H1 (cell line): ENCODE data around the gene POC1B. TPM values are rescaled to one million over a fixed set of nuclear protein-coding genes. Genes with fewer than 3 reads are reported as not detected.

Experiments used
- CTCF ChIA-PET: fragments of 300-600 bp; sonication (Branson Sonifier 250); formaldehyde crosslinking; loops from one replicate; lab custom pipeline; 2021; ENCODE audit not compliant: partially characterized antibody; lab: Charles Lee
- POLR2A ChIA-PET: fragments of 300-600 bp; sonication (Branson Sonifier 250); formaldehyde crosslinking; loops from one replicate; lab custom pipeline; 2021; ENCODE audit warnings: inconsistent platforms; ENCODE audit not compliant: partially characterized antibody; lab: Charles Lee
- DNase-seq, 2 experiments: peaks; one replicate each; pipeline versions ENCODE4 v3.0.0 to v3.0.0-alpha.2; 2010 to 2022; ENCODE audit warnings: low spot score in 2 of 2, low read depth in 1 of 2, mixed read lengths in 1 of 2
- FAIRE-seq: peaks from 2 replicates; lab custom pipeline; 2011; peaks lifted over from hg19 to GRCh38; lab: Jason Lieb, UNC
- H2AFZ ChIP-seq: 2 replicates; pipeline ENCODE4 v1.8.1; 2012; ENCODE audit warnings: low read length, inconsistent platforms
- H2AK5ac ChIP-seq: 2 replicates; pipeline ENCODE4 v1.6.1; 2013; ENCODE audit warnings: low read depth, low read length
- H2BK120ac ChIP-seq: replicated peaks from 2 replicates; pipeline ENCODE3; 2013; ENCODE audit warnings: low read depth, low read length, inconsistent platforms
- H2BK12ac ChIP-seq: 2 replicates; pipeline ENCODE4 v1.6.1; 2013; ENCODE audit warnings: low read depth, low read length
- H2BK15ac ChIP-seq: 2 replicates; pipeline ENCODE4 v1.6.1; 2013; ENCODE audit warnings: low read length
- H2BK20ac ChIP-seq: 2 replicates; pipeline ENCODE4 v1.6.1; 2013; ENCODE audit warnings: low read length
- H2BK5ac ChIP-seq: 2 replicates; pipeline ENCODE4 v1.6.1; 2013; ENCODE audit warnings: low read depth, low read length
- H3K14ac ChIP-seq: 2 replicates; pipeline ENCODE4 v1.6.1; 2013; ENCODE audit warnings: inconsistent platforms; ENCODE audit not compliant: insufficient read length
- H3K18ac ChIP-seq: 2 replicates; pipeline ENCODE4 v1.6.1; 2013; ENCODE audit warnings: low read length; ENCODE audit errors: extremely low read depth
- H3K23ac ChIP-seq: 2 replicates; pipeline ENCODE4 v1.6.1; 2013; ENCODE audit warnings: inconsistent platforms; ENCODE audit not compliant: insufficient read length
- H3K23me2 ChIP-seq: 2 replicates; pipeline ENCODE4 v1.6.1; 2013; ENCODE audit warnings: low read depth, low read length
- H3K27ac ChIP-seq: 2 replicates; pipeline ENCODE4 v1.6.1; 2011; ENCODE audit warnings: low read depth, low read length, inconsistent platforms
- H3K27me3 ChIP-seq, 4 experiments: replicated peaks in 1 of 4; 1 replicate in 1 of 4; 2 replicates in 3 of 4; pipeline versions ENCODE4 v1.6.1 to v1.8.1; 2011 to 2013; ENCODE audit warnings: low read length in 3 of 4, mild to moderate bottlenecking in 3 of 4, inconsistent platforms in 2 of 4, mixed read lengths in 2 of 4, moderate library complexity in 1 of 4; ENCODE audit not compliant: control insufficient read depth in 3 of 4, insufficient read depth in 3 of 4; ENCODE audit errors: extremely low read depth in 1 of 4
- H3K36me3 ChIP-seq, 4 experiments: 2 replicates each; pipeline versions ENCODE4 v1.6.1 to v1.8.1; 2011 to 2013; ENCODE audit warnings: mild to moderate bottlenecking in 4 of 4, low read length in 3 of 4, moderate library complexity in 2 of 4, control low read depth in 1 of 4, inconsistent platforms in 1 of 4; ENCODE audit not compliant: insufficient read depth in 4 of 4, control insufficient read depth in 2 of 4
- H3K4ac ChIP-seq: replicated peaks from 2 replicates; pipeline ENCODE3; 2013; ENCODE audit warnings: low read length, low read depth, mixed read lengths, inconsistent platforms; ENCODE audit not compliant: insufficient read length
- H3K4me1 ChIP-seq, 4 experiments: replicated peaks in 1 of 4; 1 replicate in 1 of 4; 2 replicates in 3 of 4; pipeline versions ENCODE4 v1.6.1 to v1.8.1; 2011 to 2013; ENCODE audit warnings: low read length in 3 of 4, inconsistent platforms in 2 of 4, mixed read lengths in 1 of 4; ENCODE audit not compliant: insufficient read depth in 4 of 4, control insufficient read depth in 3 of 4
- H3K4me2 ChIP-seq, 2 experiments: 2 replicates each; pipeline versions ENCODE4 v1.6.1 to v1.8.1; 2011 to 2013; ENCODE audit warnings: low read depth in 2 of 2, low read length in 2 of 2, control low read depth in 1 of 2, inconsistent platforms in 1 of 2, mild to moderate bottlenecking in 1 of 2; ENCODE audit not compliant: insufficient read depth in 1 of 2
- H3K4me3 ChIP-seq, 4 experiments: fragments of 200-600, 300-600 bp in 1 of 4; sonication (generic), shearing (Covaris generic), sonication (Bioruptor Twin) in 1 of 4; 2 replicates each; pipeline versions ENCODE4 v1.5.1 to v1.8.1; 2011 to 2016; ENCODE audit warnings: low read length in 4 of 4, low read depth in 3 of 4, control low read depth in 2 of 4, inconsistent platforms in 2 of 4, mild to moderate bottlenecking in 2 of 4, mixed read lengths in 1 of 4, moderate library complexity in 1 of 4; ENCODE audit not compliant: insufficient read depth in 2 of 4; ENCODE audit errors: extremely low read depth in 1 of 4
- H3K56ac ChIP-seq: replicated peaks from 2 replicates; pipeline ENCODE3; 2013; ENCODE audit warnings: low read depth, mild to moderate bottlenecking, mixed read lengths, low read length, inconsistent platforms; ENCODE audit not compliant: insufficient read length
- H3K79me1 ChIP-seq: 2 replicates; pipeline ENCODE4 v1.6.1; 2013; ENCODE audit warnings: low read depth, low read length, control low read depth
- H3K79me2 ChIP-seq, 2 experiments: 2 replicates each; pipeline versions ENCODE4 v1.6.1 to v1.8.1; 2012 to 2013; ENCODE audit warnings: low read length in 2 of 2, mild to moderate bottlenecking in 2 of 2, inconsistent platforms in 1 of 2; ENCODE audit not compliant: insufficient read depth in 2 of 2, control insufficient read depth in 1 of 2
- H3K9ac ChIP-seq, 4 experiments: replicated peaks in 1 of 4; 1 replicate in 1 of 4; 2 replicates in 3 of 4; pipeline versions ENCODE4 v1.6.1 to v1.8.1; 2011 to 2013; ENCODE audit warnings: low read depth in 3 of 4, low read length in 3 of 4, control low read depth in 2 of 4, mild to moderate bottlenecking in 2 of 4, moderate library complexity in 2 of 4, inconsistent platforms in 1 of 4; ENCODE audit errors: extremely low read depth in 1 of 4
- H3K9me3 ChIP-seq, 2 experiments: 2 replicates each; pipeline versions ENCODE4 v1.6.1 to v1.8.1; 2012 to 2013; ENCODE audit warnings: mild to moderate bottlenecking in 2 of 2, moderate library complexity in 2 of 2, control low read depth in 1 of 2, inconsistent platforms in 1 of 2, low read depth in 1 of 2, low read length in 1 of 2, mixed read lengths in 1 of 2; ENCODE audit not compliant: insufficient read depth in 2 of 2
- H4K20me1 ChIP-seq, 2 experiments: replicated peaks in 1 of 2; 2 replicates each; pipeline versions ENCODE3 to v1.8.1; 2011 to 2013; ENCODE audit warnings: inconsistent platforms in 2 of 2, low read length in 2 of 2, mild to moderate bottlenecking in 1 of 2; ENCODE audit not compliant: insufficient read depth in 2 of 2, control insufficient read depth in 1 of 2
- H4K5ac ChIP-seq: 2 replicates; pipeline ENCODE4 v1.6.1; 2013; ENCODE audit warnings: low read length, low read depth, mixed read lengths, inconsistent platforms; ENCODE audit not compliant: insufficient read length
- H4K8ac ChIP-seq: 2 replicates; pipeline ENCODE4 v1.8.0; 2013; ENCODE audit warnings: mild to moderate bottlenecking, moderate library complexity, low read length, inconsistent platforms; ENCODE audit not compliant: insufficient read depth; ENCODE audit errors: extremely low read depth
- H4K91ac ChIP-seq: replicated peaks from 2 replicates; pipeline ENCODE3; 2013; ENCODE audit warnings: low read length, mixed read lengths, inconsistent platforms; ENCODE audit not compliant: insufficient read length
- PHF8 ChIP-seq: fragments of 200-600 bp; sonication (generic); conservative IDR thresholded peaks from 2 replicates; pipeline ENCODE4 v1.7.1; 2012; ENCODE audit warnings: low read depth, mild to moderate bottlenecking, inconsistent platforms, low read length, moderate library complexity
- POLR2A ChIP-seq, 2 experiments: IDR thresholded peaks; 1 replicate in 1 of 2; 2 replicates in 1 of 2; pipeline ENCODE4 v1.6.1; 2011; ENCODE audit warnings: low read depth in 2 of 2, low read length in 2 of 2, mild to moderate bottlenecking in 2 of 2; ENCODE audit errors: control extremely low read depth in 1 of 2
- SP1 ChIP-seq: IDR thresholded peaks from 2 replicates; pipeline ENCODE4 v1.6.1; 2011; ENCODE audit warnings: low read depth, low read length
- WGBS, 2 experiments: shearing (Covaris generic) in 1 of 2; methylation state at CpG; one replicate each; pipeline versions ENCODE4 v1.1.6 to v1.1.7; 2013 to 2015; ENCODE audit warnings: low lambda C conversion rate in 2 of 2, mixed read lengths in 2 of 2, inconsistent platforms in 1 of 2, low coverage in 1 of 2, missing lambda C conversion rate in 1 of 2; ENCODE audit not compliant: insufficient replicate concordance in 2 of 2, insufficient coverage in 1 of 2, insufficient read length in 1 of 2; ENCODE audit errors: extremely low coverage in 1 of 2, missing lambda C conversion rate in 1 of 2; 5-methylcytosine and 5-hydroxymethylcytosine counted together
- polyA plus RNA-seq, 7 experiments: library from polyadenylated mRNA; depleted of rRNA in 3 of 7; stranded (reverse) in 5 of 7; unstranded in 2 of 7; fragments of >200 nt in 5 of 7; fragments of 200-250 nt in 2 of 7; gene quantifications; 1 replicate in 5 of 7; 2 replicates in 1 of 7; 4 replicates in 1 of 7; pipeline versions ENCODE4 v1.2.1 to v1.2.3, GENCODE V29; 2011 to 2013; ENCODE audit warnings: missing spikeins in 2 of 7, mixed read lengths in 2 of 7
- total RNA-seq: library from RNA; stranded (reverse); fragmentation: NEBNext Ultra II Directional; extraction: Animal tissue kit (Norgen Biotek cat#: 25700); gene quantifications from 2 replicates; pipeline ENCODE4 v1.2.1, GENCODE V29; 2021

POC1B gene
- total and polyA plus RNA-seq, 2 of the 8 experiments (the other 6 are each of a cell fraction or from before 2014, with no cell fraction given), result 7.5 to 16.3 TPM

DNA sequence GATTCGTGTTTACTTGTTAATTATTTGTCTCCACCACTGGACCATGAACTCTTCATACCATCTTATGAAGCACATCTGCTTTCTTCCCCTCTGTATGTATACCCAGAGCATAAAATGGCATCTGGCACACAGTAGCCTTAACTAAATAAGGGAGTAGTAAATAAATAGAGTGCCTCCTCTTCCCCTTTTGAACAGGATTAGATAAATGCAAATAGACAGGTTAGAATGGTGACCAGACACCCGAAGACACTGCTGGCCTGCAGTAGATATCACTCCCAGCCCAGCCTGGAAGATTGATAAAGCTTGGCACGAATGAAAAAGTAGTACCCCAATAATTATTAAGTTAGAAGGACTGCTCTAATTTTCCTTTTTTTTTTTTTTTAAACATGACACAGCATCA lies 8.1 kb downstream of the POC1B start:
- no peaks in the 10 kb centered on the region for H3K9me3 ChIP-seq
- no peak overlapping the region for H3K4me3 ChIP-seq
- no peak for TF ChIP-seq POLR2A (IDR thresholded peaks at IDR 0.05; ENCODE audit: control extremely low read depth in 1 of 2, low read depth in 2 of 2, low read length in 2 of 2)
- TF ChIP-seq PHF8, result no peak
- TF ChIP-seq SP1, result no peak
- TF ChIP-seq, all 59 proteins: peak for 0
- H4K5ac ChIP-seq, result no peak overlapping the region
- no peak for FAIRE-seq
- no peak overlapping the region for H4K91ac ChIP-seq
- H3K18ac ChIP-seq, result no peak overlapping the region
- no peak overlapping the region for H2AK5ac ChIP-seq
- no peak overlapping the region for H2BK20ac ChIP-seq
- H2AFZ ChIP-seq, result no peak overlapping the region
- no peak overlapping the region for H2BK15ac ChIP-seq
- H3K23me2 ChIP-seq, result no peaks in the 10 kb centered on the region
- POLR2A ChIA-PET, result no interaction called here
- H3K23ac ChIP-seq, result no peak overlapping the region
- no peak overlapping the region for H3K4ac ChIP-seq
- H3K14ac ChIP-seq, result no peak overlapping the region
- H3K27me3 ChIP-seq, result no peaks in the 10 kb centered on the region
- H2BK120ac ChIP-seq, result no peak overlapping the region
- peaks cover 0 to 8% of the 10 kb centered on the region in 2 experiments; a peak in 1 of 4 replicates for H3K79me2 ChIP-seq
- H4K8ac ChIP-seq, result no peak overlapping the region
- no peak overlapping the region for H3K4me2 ChIP-seq
- no peak for DNase-seq
- H3K36me3 ChIP-seq, result peaks cover 0 to 3% (median 0%) of the 10 kb centered on the region in 4 experiments; a peak in 1 of 8 replicates
- no peak overlapping the region for H2BK12ac ChIP-seq
- H3K27ac ChIP-seq, result no peak overlapping the region
- H3K9ac ChIP-seq, result no peak overlapping the region
- peaks cover 0 to 3% (median 2%) of the 10 kb centered on the region in 4 experiments; a peak in 3 of 7 replicates for H3K4me1 ChIP-seq
- H3K56ac ChIP-seq, result no peak overlapping the region
- 58% methylated on average over 3 of the region's 3 CpGs; no CpG with 5 or more reads in 1 of the 2 experiments for WGBS, 2 experiments
- H2BK5ac ChIP-seq, result no peak overlapping the region
- no peaks in the 10 kb centered on the region for H4K20me1 ChIP-seq
- H3K79me1 ChIP-seq, result no peaks in the 10 kb centered on the region
- CTCF ChIA-PET, result interaction anchor here (0.7 to 2.5 kb wide), 3 partner anchors 39 to 50 kb away, joined by 3 to 13 read pairs (median 3); no protein-coding TSS in a partner anchor
